Right lobe of liver (tissue), 6 donors: ENCODE results near the gene TACR1. TPM values are rescaled to one million over a fixed set of nuclear protein-coding genes. Genes with fewer than 3 reads are reported as not detected.
"Not testable (repeated sequence)": the region's sequence is repeated elsewhere in the genome, so short reads cannot be mapped to it uniquely, and the experiment has no call there.

ENCODE experiments used
- ATAC-seq, 4 donors: fragments of 200-7000 bp; cut with Tn5 transposase; one replicate each; pipeline ENCODE4 v1.9.1; 2020; ENCODE audit warnings: mild to moderate bottlenecking in 4 of 4, moderate library complexity in 4 of 4
- DNase-seq, 3 donors: peaks; one replicate each; pipeline ENCODE4 v3.0.0-alpha.2; 2020
- H3K27ac ChIP-seq, 3 donors: fragments of 200-600 bp; one replicate each; pipeline ENCODE4 v1.8.0; 2022
- H3K27me3 ChIP-seq, 2 donors: fragments of 200-600 bp; one replicate each; pipeline ENCODE4 v1.8.0; 2022
- H3K36me3 ChIP-seq, 4 donors: fragments of 200-600 bp; sonication (generic) in 1 of 4; one replicate each; pipeline versions ENCODE4 v1.5.1 to v1.8.0; 2017 to 2022; ENCODE audit warnings: control low read depth in 1 of 4
- H3K4me1 ChIP-seq, 4 donors: fragments of 200-600 bp; sonication (generic) in 1 of 4; one replicate each; pipeline versions ENCODE4 v1.5.1 to v1.8.0; 2017 to 2022; ENCODE audit warnings: control low read depth in 1 of 4
- H3K4me3 ChIP-seq, 3 donors: fragments of 200-600 bp; one replicate each; pipeline ENCODE4 v1.8.0; 2022
- H3K9me3 ChIP-seq, 4 donors: fragments of 200-600 bp; sonication (generic) in 1 of 4; one replicate each; pipeline versions ENCODE4 v1.5.1 to v1.8.0; 2017 to 2022; ENCODE audit warnings: control low read depth in 1 of 4
- CTCF ChIP-seq, 4 donors: fragments of 200-600 bp in 3 of 4; fragments of 450-650 bp in 1 of 4; IDR thresholded peaks; one replicate each; pipeline versions ENCODE4 v1.5.1 to v1.8.0; 2016 to 2022; ENCODE audit warnings: antibody characterized with exemption in 4 of 4, mild to moderate bottlenecking in 2 of 4
- POLR2A ChIP-seq: fragments of 450-650 bp; IDR thresholded peaks from one replicate; pipeline ENCODE4 v1.6.1; 2017; ENCODE audit warnings: antibody characterized with exemption, mild to moderate bottlenecking
- WGBS: methylation state at CpG from one replicate; pipeline ENCODE4 v1.1.6; 2018; ENCODE audit warnings: low coverage, low lambda C conversion rate; ENCODE audit not compliant: insufficient coverage; ENCODE audit errors: missing lambda C conversion rate; 5-methylcytosine and 5-hydroxymethylcytosine counted together
- intact Hi-C, 2 donors: fragments of 100-400 bp; cut with DNase I; formaldehyde crosslinking; loops; one replicate each; pipeline versions ENCODE4 v1.11.2 to v1.14.1; 2022
- total RNA-seq, 6 experiments: library from RNA; depleted of rRNA in 2 of 6; stranded (reverse); fragments of >200 nt in 2 of 6; fragmentation: NEBNext Ultra II Directional in 3 of 6; extraction: Animal tissue kit (Norgen Biotek cat#: 25700) in 3 of 6; gene quantifications; one replicate each; pipeline versions ENCODE4 v1.1.0 to v1.2.4, GENCODE V29; 2016 to 2023
- donor health status: DM: no; HTN: yes; CAD: no.
- donor health status: DM: no; HTN: no; CAD: no.
- donor health status: DM: no; HTN: no; CAD: no.
- donor health status: DM: no; HTN: yes; CAD: no.
- donor health status: DM: no; HTN: yes; CAD: no.

The TACR1 gene
- total RNA-seq, 6 experiments from 2014 or later, result not detected

- TF ChIP-seq POLR2A (no peak), CTCF (IDR thresholded peaks at IDR 0.05) (no peak)
- H3K27ac ChIP-seq, result no peak overlapping the region
- H3K9me3 ChIP-seq, result no peaks in the 10 kb centered on the region
- H3K36me3 ChIP-seq, result no peaks in the 10 kb centered on the region
- ATAC-seq (no peak), DNase-seq (no peak)
- no peaks in the 10 kb centered on the region for H3K4me1 ChIP-seq
- 88% methylated on average over 1 of the region's 1 CpG for WGBS
- intact Hi-C loops, result no loop called here
- H3K4me3 ChIP-seq, result no peak overlapping the region
- H3K27me3 ChIP-seq, result no peaks in the 10 kb centered on the region
These were observed 140.9 kb downstream of the TACR1 start for GRCh38 chr2:75058427-75058826.

GRCh38 chr2:75057150-75057549 is 142.2 kb downstream of the TACR1 start:
- H3K4me1 ChIP-seq, H3K4me3 ChIP-seq, H3K36me3 ChIP-seq, intact Hi-C loops, DNase-seq, H3K27ac ChIP-seq, H3K27me3 ChIP-seq, ATAC-seq, H3K9me3 ChIP-seq: not testable (repeated sequence)
- WGBS, result 80% methylated on average over 4 of the region's 5 CpGs

GRCh38 chr2:75055820-75056675 is 143.3 kb downstream of the TACR1 start:
- intact Hi-C loops, result no loop called here
- H3K9me3 ChIP-seq, result no peaks in the 10 kb centered on the region
- no peaks in the 10 kb centered on the region for H3K4me1 ChIP-seq
- no peaks in the 10 kb centered on the region for H3K27me3 ChIP-seq
- no peak overlapping the region for H3K4me3 ChIP-seq
- ATAC-seq, result no peak
- DNase-seq, result no peak
- no peak for TF ChIP-seq POLR2A
- no peak for TF ChIP-seq CTCF (IDR thresholded peaks at IDR 0.05)
- WGBS, result 68% methylated on average over 10 of the region's 10 CpGs
- no peak overlapping the region for H3K27ac ChIP-seq
- H3K36me3 ChIP-seq, result no peaks in the 10 kb centered on the region

- Histone ChIP-seq H3K27me3 (no peaks in the 10 kb centered on the region), H3K9me3 (no peaks in the 10 kb centered on the region), H3K4me3 (no peak overlapping the region), H3K27ac (no peak overlapping the region), H3K36me3 (no peaks in the 10 kb centered on the region), H3K4me1 (no peaks in the 10 kb centered on the region)
- ATAC-seq (no peak), DNase-seq (no peak)
- intact Hi-C loops, result no loop called here
- TF ChIP-seq CTCF (IDR thresholded peaks at IDR 0.05) (no peak), POLR2A (no peak)
- WGBS, result 33% methylated on average over 2 of the region's 6 CpGs
These were observed 144.0 kb downstream of the TACR1 start for GRCh38 chr2:75055142-75055819.

- ATAC-seq, result no peak
- intact Hi-C loops, result no loop called here
- no peak for DNase-seq
- no peaks in the 10 kb centered on the region for H3K9me3 ChIP-seq
- TF ChIP-seq CTCF (IDR thresholded peaks at IDR 0.05) (no peak), POLR2A (no peak)
- H3K27me3 ChIP-seq, result no peaks in the 10 kb centered on the region
- 68% methylated on average over 2 of the region's 2 CpGs for WGBS
- no peak overlapping the region for H3K4me3 ChIP-seq
- H3K27ac ChIP-seq, result no peak overlapping the region
- no peaks in the 10 kb centered on the region for H3K36me3 ChIP-seq
- no peaks in the 10 kb centered on the region for H3K4me1 ChIP-seq
These were observed 145.0 kb downstream of the TACR1 start for GRCh38 chr2:75054296-75054695.
